Stimulated activated CD8-positive, alpha-beta memory T cell treated with anti-CD3 and anti-CD28 coated beads, Interleukin-7, amount 100 ng/mL, for 24 hours (primary cell): ENCODE measurements around the gene KATNB1.

Experiments
- DNase-seq: peaks from one replicate; pipeline ENCODE4 v3.0.0-alpha.2; 2020; ENCODE audit warnings: low read depth

Gene KATNB1

DNA sequence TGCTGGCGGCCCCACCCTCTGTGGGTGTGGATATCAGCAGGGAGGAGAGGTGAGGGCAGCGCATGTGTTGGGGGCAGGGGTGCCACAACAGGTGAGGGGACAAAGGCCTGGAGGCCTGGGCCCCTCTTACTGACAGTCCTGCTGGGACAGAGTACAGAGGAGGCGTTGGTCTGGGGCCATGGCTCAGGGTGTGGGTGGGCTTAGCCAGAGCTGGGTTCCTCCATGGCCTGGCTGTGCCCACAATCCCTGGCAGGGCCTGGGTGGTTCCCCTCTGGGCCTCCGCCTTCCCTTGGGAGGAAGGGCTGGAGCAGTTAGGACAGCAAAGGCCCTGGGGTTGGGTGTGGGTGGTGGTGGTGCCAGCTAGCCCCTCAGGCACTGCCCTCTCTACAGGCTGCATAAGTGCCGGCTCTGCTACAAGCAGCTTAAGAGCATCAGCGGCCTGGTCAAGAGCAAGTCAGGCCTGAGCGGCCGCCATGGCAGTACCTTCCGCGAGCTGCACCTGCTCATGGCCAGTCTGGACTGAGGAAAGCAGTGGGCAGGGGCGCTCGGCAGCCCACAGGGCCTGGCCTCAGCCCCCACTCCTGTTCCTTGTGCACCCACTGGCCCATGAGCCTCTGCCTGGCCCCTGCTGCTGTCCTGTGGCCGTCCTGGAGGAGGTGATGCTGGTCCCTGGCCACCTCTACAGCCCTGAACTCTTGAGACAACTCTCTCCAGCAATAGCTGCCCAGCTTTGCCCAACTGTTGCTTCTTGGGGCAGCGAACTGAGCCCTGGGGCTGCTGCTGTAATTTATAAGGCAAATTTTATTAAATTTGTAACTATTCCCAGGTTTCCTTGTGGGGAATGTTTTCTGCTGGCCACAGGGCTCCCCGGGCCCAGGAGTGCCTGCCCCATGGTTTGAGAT is 21.1 kb downstream of the KATNB1 start:
- DNase-seq, result no peak

DNA sequence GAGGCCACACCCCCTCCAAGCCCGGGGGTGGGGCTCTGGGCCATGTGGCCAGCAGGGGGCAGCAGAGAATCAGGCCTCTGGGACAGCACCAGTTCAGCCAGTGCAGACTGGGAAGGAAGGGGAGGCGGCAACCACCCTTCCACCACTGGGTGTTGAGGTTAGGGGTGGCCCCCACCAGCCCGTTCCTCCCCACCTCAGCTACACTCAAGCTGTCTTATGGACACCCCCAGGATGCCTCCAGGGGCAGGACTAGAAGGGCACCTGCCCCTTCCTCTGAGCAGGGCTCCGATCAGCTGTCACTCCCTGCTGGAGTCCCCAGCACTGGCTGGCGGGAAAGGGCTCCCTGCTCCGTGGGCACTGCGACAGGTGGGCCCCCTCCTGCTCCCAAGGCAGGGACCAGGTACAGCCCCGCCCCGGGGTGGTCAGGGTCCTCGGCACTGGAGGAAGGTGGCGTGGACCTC is 21.8 kb downstream of the KATNB1 start:
- peak; percentile 84 for DNase-seq

DNA sequence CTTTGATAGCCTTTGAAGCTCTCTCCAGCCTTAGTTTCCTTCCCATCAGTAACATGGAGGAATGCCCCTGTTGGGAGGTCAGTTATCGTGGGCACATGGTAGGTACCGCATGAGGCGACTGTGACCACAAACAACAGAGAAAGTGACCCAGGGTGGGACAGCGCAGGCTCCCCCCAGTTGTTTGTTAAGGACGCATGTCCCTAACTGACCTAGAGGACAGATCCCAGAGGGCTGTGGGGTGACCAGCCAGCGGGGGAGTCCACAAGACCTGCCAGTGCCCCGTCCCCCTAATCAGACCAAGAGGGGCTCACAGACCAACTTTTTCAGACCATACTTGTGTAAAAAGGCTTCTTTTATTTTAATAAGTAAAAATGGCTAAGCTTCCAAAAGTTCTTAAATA is 22.3 kb downstream of the KATNB1 start:
- no peak for DNase-seq

DNA sequence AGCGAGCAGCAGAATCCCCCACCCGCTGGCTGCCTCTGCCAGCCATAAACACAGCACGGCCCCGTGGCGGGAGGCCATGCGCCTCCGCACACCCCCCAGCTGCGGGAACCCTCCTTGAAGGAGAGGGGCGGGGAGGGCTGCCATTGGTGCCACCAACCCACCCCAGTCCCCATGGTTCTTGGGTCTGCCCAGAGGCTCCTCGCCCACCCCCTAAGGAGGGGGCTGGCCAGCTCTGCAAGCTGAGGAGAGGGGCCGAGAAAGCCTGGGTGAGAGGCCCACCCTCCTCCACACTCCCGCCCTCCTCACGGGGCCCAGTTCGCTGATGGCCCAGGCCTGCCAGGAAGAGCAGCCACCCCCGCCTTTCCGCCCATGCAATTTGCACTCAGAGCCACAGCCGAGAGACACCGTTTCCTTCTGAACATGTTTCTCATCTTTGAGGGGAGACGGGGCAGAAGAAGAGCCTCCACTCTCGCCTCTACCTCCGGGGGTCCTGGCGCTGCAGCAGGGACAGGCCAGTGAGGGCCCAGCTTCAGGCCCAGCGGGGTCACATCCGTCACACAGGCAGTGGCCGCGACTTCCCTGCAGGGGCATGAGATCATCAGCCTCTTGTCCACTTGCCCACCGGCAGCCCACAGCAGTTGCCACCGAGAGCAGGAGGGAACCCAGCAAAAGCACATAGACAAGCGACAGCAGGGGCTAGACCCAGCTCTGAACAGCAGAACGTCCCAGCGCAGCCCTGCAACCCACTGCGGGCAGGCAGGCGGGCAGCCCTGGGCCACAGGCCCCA is 23.0 kb downstream of the KATNB1 start:
- DNase-seq, result no peak

DNA sequence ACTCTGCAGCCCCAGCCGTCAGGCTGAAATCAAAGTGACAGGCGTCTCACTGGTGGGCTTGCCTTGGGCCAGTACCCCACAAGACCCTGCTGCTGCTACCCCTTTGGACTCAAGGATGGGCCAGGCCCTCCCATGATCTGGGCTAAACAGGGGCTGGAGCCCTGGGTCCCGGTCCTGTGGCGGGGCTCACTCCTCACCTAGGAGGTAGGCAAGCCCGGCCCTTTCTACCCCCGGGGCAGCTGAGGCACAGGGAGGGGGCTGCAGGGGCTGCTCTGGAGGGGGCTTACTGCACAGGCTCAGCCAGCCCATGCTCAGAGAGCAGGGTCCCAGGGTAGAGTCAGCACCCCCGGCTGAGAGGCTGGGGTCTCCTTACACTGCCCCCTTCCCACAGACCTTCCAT is 23.6 kb downstream of the KATNB1 start:
- no peak for DNase-seq

DNA sequence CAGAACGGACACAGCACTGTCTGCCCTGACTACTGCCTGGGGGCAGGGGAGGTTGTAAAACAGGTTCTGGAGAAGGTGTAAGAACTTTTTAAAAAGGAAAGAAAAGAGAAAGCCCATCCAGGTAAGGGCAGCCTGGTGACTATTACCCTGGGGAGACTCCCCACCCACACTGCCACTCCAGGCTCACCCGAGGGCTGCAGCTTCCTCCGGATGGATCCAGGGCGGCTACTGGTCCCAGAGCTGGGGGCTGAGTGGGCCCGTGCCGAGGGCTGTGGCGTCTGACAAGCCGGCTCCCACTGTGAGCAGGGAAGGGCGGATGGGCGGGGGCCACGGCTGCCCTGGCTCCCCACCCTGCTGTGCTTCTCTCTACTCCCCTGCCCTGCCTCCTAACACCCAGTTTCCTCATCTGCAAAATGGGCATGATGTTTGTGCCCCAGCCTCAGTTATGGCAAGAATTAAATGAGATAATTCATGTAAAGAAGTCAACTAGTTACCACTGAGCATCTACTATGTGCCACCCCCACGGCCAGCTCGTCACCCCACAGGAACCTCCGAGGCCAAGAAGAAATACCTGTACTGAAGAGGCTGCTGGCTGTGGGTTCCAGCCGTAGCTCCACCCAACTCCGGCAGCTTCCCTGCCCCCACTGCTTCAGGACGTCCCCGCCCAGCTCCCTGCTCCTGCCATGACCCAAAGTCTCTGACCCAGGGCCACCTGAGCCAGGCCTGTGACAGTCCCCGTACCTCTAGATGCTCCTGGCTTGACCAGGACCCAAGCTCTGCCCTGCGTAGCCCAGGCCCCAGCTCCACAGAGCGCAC is 24.2 kb downstream of the KATNB1 start:
- no peak for DNase-seq

DNA sequence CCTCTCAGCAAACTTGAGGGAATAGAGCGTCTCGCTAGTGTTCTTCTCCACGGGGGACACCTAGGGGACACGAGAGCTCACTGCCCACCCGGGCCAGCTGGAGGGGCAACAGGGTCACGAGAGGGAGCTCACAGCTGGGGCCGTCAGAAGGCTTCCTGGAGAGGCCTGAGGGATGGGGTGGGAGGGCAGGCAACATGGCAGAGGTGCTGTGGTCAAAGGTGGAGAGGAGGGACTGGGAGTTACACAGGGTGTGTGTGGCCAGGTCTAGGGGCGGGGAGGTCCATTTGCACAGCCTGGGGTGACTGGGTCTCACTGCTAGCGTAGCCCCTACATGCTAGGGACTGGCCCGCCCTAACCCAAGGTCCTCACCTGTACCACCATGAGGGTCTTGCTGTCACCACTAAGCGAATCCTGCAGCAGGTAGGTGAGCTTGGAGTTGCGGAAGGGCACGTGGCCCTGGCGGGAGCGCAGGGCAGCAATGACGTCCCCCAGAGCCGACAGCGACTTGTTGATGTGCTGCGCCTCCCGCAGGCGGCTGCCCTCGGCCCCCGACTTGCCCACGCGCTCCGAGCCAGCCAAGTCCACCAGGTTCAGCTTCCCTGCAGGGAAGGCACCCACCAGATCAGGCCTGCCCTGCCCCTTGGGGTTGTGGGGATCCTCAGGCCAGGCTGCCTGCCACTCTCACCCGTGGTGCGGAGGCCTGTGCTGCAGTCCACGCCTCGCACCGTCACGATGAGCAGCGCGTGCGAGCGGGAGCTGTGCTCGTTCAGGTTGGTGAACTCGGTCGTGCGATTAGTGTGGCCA is 25.0 kb downstream of the KATNB1 start:
- no peak for DNase-seq

DNA sequence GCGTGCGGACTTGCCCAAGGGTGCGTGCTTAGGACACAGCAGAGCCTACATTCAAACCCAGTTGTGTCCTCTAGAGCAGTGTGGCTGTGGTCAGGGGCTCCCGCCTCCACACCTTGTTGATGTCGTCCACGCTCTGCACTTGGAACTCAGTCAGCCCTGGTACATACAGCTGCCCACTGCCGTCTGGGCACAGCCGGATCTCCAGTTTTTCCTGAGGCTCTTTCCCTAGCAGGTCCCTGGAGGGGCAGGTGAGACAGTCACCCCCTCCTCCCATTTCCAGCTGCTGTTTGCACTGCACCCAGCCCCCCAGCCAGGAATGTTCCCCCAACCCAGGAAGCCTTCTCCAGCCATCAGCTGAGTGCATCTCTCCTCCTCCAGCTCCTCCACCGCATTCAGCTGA is 25.7 kb downstream of the KATNB1 start:
- DNase-seq, result no peak

DNA sequence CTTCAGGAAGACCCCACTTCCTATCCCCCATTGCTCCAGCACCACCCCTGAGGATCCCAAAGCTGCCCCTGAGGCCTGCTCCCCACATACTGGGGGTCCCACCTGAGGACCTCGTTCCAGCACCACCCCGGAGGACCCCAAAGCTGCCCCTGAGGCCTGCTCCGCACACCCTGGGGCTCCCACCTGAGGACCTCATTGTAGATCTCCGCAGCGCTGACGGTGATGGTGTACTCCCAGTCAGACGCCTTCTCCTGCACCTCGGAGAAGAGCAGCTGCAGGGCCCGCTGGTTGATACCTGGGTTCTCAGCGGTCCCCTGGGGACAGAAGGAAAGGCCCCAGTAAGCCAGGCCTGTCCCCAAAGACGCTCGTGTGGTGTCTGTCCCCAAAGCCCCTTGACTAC is 26.4 kb downstream of the KATNB1 start:
- DNase-seq, result no peak

DNA sequence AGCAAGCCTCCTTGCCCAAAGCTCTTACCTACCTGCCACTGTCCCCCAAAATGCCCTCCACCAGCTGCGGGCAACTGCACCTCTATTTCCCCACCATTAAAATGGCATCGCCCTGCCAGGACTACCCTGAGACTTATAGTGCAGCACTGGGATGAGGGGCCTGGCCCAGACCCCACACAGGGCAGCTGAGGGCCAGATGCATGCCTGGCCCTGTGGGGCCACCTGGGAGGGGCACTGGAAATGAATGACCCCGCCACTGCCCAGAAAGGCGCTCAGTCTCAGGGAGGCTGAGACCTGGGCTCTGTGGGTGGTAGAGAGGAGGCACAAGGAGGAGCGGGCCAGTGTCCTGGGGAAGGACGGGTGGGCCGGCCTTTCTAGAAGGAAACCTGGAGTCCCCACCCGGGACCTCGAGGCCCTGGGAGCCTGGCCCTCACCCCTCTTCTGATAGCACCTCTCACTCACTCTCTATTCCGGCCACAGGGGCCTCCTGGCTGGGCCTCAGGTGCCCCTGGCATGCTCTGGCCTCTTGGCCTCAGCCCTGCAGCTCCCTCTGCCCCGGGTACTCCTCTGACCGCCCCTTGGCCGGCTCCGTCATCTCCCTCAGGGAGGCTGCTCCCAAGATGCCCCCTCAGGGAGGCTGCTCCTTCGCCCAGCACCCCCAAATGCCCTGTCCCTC is 26.9 kb downstream of the KATNB1 start:
- DNase-seq, result no peak

DNA sequence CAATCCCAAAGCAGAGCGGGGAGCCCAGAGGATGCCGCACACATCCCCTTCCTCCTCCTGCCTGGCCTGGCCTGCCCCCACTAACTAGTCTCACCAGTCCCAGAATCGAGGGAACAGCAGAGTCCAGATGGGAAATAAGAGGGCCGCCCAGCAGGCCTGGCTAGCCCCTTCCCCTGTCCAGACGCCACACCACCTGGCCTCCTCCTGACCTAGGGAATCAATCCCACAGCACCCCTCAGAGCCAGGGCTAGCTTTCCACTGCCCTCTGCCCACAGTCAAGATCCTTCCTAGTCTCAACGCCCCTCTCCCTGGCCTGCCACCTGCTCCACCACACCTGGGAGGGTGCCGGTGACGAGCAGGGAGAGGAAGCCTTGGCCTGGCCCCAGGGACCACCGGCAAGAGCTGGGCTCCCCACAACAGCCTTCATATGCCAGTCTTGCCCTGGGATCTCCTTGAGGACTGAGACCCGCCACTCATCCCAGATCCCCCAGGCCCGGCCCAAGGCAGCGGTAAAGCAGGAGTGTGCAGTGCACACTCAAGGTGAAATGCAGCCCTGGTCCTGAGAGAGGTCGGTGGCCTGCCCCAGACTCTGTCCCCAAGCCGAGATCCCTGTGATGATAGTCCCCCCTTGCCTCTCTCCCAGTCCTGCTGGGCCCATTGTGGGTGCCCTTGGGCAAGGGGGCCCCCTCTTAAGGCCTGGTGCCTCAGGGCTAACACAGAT is 27.9 kb downstream of the KATNB1 start:
- no peak for DNase-seq

DNA sequence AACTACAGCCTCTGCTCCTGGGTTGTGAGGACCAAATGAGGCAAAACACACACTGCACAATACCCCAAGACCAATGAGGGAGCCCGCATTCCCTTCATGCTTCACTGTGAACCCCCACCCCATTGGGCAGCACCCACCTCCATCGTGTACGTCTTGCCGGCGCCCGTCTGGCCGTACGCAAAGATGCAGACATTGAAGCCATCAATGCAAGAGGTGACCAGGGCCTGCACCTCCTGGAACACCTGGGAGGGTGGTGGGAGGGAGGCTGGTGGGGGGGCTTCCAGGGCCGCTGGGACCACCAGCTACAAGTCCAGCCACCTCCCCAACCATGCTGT is 28.4 kb downstream of the KATNB1 start:
- DNase-seq, result no peak

DNA sequence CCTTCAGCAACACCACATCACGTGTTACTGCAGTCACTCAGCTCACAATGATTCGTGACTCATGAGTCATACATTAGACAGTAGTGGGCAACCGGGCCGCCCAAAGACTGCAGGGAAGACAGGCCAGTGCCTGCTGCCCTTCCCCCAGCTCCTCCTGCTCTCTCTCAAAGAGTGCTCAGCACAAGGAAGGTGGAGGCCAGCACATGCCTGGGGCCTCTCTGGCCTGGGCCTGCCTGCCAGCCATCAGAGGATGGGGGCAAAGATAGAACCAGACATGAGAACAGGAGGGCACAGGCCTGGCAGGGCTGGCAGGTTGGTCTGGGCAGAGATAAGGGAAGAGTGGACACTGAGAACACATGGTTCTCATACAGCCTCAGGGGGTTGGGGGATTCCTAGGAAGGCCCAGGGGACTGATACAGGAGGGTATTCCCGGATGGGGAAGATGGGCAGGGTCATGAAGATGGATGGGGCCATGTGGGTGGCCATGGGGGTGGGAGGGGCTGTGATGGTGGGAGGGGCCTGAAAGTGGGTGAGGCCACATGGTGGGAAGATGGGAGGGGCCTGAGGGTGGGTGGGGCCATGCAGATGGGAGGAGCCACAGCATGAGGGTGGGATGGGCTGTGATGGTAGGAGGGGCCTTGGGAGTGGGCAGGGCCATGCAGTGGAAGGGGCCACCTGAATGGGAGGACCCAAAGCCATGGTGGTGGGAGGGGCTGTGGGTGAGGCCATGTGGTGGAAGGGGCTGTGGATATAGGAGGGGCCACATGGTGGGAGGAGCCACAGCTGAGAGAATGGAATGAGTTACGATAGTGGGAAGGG is 29.0 kb downstream of the KATNB1 start:
- no peak for DNase-seq

DNA sequence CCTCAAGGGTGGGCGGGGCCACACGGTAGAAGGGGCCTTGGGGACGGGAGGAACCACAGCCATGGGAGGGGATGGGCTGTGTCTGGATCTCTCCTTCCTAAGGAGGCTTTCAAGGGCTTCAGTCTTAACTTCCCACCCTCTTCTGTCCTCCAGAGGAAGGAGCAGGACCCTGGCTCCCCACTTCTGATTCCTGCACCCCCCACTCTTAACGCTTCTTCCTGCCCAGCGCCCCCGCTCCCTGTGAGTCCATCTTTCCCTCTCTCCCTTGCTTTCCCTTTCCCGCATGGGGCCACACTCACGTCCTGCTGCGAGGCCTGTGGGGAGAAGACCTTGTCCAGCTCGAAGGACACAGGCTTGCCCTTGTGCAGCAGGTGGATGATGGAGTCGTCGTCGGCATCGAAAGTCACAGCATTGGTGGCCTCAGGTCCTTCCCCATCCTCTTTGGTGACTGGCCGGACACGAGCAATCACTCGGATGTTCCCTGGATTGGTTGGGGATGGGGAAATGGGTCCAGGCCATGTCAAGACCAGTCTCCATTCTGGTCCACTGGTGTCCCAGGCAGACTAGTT is 29.7 kb downstream of the KATNB1 start:
- no peak for DNase-seq

DNA sequence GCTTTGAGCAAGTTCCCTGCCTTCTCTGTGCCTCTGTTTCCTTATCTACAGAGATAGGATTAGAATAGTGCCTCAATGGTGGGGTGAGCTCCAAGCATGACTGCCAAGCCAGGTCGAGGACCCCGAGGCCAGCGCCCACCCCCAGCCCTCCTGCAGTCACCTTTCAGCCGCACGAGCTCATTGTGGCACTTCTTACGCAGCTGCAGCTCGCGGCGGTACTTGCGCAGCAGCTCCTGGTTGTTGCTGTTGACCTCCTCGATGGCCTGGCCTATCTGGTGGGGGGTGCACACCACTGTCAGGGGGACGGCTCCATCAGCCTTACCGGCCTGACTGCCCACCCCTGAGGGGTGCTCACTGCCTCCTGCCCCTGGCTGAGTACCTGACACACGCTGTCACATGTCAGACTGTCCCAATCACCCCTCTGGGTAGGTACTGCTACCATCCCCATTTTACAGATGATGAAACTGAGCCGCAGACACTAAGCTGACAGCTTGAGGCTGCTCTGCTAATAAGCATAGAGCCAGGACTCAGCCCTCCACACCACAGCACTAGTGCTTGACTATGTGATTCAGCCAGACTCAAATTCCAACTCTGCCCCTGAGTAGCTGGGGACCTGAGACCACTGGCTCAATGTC is 31.3 kb downstream of the KATNB1 start:
- DNase-seq, result no peak

DNA sequence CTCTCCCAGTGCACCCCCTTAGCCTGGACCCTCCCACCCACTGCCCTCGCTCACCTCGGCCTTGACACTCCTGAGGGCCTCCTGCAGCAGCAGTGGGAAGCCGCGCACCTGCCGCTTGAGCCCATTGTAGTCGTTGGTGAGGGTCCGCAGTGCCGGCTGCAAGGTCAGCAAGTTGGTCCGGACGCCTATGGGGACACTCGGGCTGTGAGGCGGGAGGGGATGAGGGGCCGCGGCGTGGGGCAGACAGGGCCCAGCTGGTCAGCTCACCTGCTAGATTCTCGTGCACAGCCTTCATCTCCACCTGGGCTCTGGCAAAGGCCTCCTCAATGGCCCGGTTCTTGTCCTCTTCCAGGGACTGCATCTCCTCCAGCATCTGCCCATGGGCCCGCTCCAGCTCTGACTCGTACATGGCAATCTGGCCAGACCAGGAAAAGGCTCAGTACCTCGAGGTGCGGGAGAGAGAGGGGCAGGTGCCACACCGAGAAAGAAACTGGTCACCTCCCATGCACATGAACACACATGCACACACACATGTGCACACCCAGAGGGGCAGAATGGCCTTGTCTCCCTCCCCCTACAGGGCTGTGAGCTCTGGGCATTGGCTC is 34.1 kb downstream of the KATNB1 start:
- no peak for DNase-seq

DNA sequence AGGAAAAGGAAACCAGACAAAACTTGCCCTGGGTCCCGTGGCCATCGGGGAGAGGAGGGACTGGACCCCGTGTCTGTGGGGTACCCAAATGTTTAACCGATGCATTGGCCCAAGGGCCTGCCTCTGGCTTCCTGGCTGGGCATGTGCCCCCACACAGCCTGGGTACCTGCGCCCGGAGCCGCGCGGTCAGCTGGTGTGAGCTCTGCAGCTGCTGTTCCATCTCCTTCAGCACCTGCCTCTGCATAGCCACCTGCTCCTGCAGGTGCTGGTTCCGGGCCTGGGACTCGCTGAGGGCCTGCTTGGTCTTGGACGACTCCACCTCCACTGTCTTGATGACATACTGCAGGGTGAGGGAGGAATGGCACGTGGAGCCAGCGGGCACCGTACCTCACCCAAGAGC is 34.8 kb downstream of the KATNB1 start:
- DNase-seq, result no peak

DNA sequence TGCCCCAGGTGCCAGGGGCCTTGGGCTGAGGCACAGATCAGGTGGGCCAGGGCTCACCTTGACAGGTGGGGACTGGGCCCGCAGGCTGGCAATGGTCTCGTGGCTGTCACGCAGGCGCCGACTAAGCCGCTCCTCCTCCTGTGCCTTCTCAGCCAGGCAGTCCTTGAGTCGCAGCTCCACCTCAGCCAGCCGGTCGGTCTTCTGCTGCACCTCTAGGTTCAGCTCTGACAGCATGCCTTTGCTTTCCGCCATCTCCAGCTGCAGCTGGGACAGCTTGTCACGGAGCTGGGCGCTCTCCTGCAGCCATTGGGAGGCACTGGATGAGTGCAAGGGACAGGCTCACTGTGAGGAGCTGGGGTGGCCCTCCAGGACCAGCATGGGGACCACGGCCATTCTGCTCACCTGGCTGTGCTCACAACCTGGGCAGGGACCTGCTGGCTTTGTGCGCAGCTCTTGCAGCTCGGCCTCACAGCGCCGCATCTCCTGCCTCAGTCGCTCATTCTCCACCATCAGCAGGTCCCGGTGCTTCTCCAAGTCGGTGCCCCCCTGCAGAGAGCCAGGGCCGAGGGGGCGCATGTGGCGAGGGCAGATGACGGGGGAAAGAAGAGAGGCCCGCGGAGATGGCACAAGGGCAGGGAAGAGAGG is 35.7 kb downstream of the KATNB1 start:
- no peak for DNase-seq
